Fibroblast of lung (primary cell): ENCODE data around the gene TMEM131L. TPM values are rescaled to one million over a fixed set of nuclear protein-coding genes. Genes with fewer than 3 reads are reported as not detected.

ENCODE experiments used
- DNase-seq, 2 donors: peaks; one replicate each; pipeline versions ENCODE4 v3.0.0 to v3.0.0-alpha.2; 2010; ENCODE audit warnings: low read depth in 2 of 2
- H2AFZ ChIP-seq: 2 replicates; pipeline ENCODE4 v1.5.1; 2012; ENCODE audit warnings: low read length, control low read depth, inconsistent platforms
- H3K27ac ChIP-seq: 2 replicates; pipeline ENCODE4 v1.5.1; 2011; ENCODE audit warnings: low read length, control low read depth; ENCODE audit not compliant: insufficient read depth
- H3K27me3 ChIP-seq: 2 replicates; pipeline ENCODE4 v1.5.1; 2011; ENCODE audit warnings: mild to moderate bottlenecking, low read length; ENCODE audit not compliant: control insufficient read depth, insufficient read depth
- H3K36me3 ChIP-seq: 2 replicates; pipeline ENCODE4 v1.5.1; 2011; ENCODE audit warnings: low read length; ENCODE audit not compliant: control insufficient read depth, insufficient read depth
- H3K4me1 ChIP-seq: 2 replicates; pipeline ENCODE4 v1.5.1; 2011; ENCODE audit warnings: low read length; ENCODE audit not compliant: control insufficient read depth, insufficient read depth; ENCODE audit errors: extremely low read depth
- H3K4me2 ChIP-seq: 2 replicates; pipeline ENCODE4 v1.5.1; 2011; ENCODE audit warnings: low read length, control low read depth; ENCODE audit not compliant: insufficient read depth; ENCODE audit errors: extremely low read depth
- H3K4me3 ChIP-seq, 4 experiments: fragments of 200-600 bp in 1 of 4; sonication (generic) in 1 of 4; replicated peaks in 1 of 4; 2 replicates each; pipeline ENCODE4 v1.5.1; 2011 to 2016; ENCODE audit warnings: low read length in 4 of 4, low read depth in 3 of 4, mild to moderate bottlenecking in 3 of 4, control low read depth in 2 of 4, inconsistent platforms in 1 of 4, mixed read lengths in 1 of 4; ENCODE audit not compliant: insufficient read depth in 1 of 4; ENCODE audit errors: control extremely low read depth in 1 of 4
- H3K79me2 ChIP-seq: 2 replicates; pipeline ENCODE4 v1.5.1; 2012; ENCODE audit warnings: mild to moderate bottlenecking, low read length, inconsistent platforms; ENCODE audit not compliant: control insufficient read depth, insufficient read depth
- H3K9ac ChIP-seq: 2 replicates; pipeline ENCODE4 v1.5.1; 2011; ENCODE audit warnings: mild to moderate bottlenecking, low read length, control low read depth; ENCODE audit not compliant: insufficient read depth
- H3K9me3 ChIP-seq: 2 replicates; pipeline ENCODE4 v1.5.1; 2012; ENCODE audit warnings: low read depth, low read length; ENCODE audit not compliant: control insufficient read depth, insufficient read depth
- H4K20me1 ChIP-seq: 2 replicates; pipeline ENCODE4 v1.5.1; 2011; ENCODE audit warnings: low read length; ENCODE audit not compliant: control insufficient read depth, insufficient read depth; ENCODE audit errors: extremely low read depth
- EZH2 ChIP-seq: IDR thresholded peaks from 2 replicates; pipeline ENCODE4 v1.5.1; 2012; ENCODE audit warnings: low read length, control low read depth, mild to moderate bottlenecking; ENCODE audit errors: missing control alignments
- polyA plus RNA-seq, 2 donors: library from polyadenylated mRNA; depleted of rRNA in 1 of 2; stranded (reverse) in 1 of 2; unstranded in 1 of 2; fragments of >200 nt; gene quantifications; 2 replicates each; pipeline ENCODE4 v1.2.1, GENCODE V29; 2011 to 2012; ENCODE audit warnings: missing spikeins in 1 of 2
- total RNA-seq: library from RNA; depleted of rRNA; stranded (reverse); fragments of >200 nt; gene quantifications from 2 replicates; pipeline ENCODE4 v1.2.1, GENCODE V29; 2014
- TF ChIP-seq, protein P1 (sequence below), 2 donors: IDR thresholded peaks in 1 of 2; conservative IDR thresholded peaks in 1 of 2; 1 replicate in 1 of 2; 2 replicates in 1 of 2; pipeline ENCODE4 v1.5.1; 2011 to 2012; ENCODE audit warnings: low read length in 2 of 2, control low read depth in 1 of 2, inconsistent platforms in 1 of 2, low read depth in 1 of 2, mild to moderate bottlenecking in 1 of 2

TMEM131L gene
- total and polyA plus RNA-seq, 2 donors (not counting 1 experiment from before 2014, with no cell fraction given) = 7.7 to 15.0 TPM

- Histone ChIP-seq H3K4me2 (no peak overlapping the region), H3K4me1 (no peaks in the 10 kb centered on the region), H3K36me3 (no peaks in the 10 kb centered on the region), H3K27me3 (no peaks in the 10 kb centered on the region), H3K9ac (no peak overlapping the region), H2AFZ (no peak overlapping the region), H3K4me3 (no peak overlapping the region), H4K20me1 (no peaks in the 10 kb centered on the region), H3K79me2 (no peaks in the 10 kb centered on the region), H3K27ac (no peak overlapping the region), H3K9me3 (no peaks in the 10 kb centered on the region)
- no peak for DNase-seq
- no peak for TF ChIP-seq EZH2
- TF ChIP-seq, protein P1, sequence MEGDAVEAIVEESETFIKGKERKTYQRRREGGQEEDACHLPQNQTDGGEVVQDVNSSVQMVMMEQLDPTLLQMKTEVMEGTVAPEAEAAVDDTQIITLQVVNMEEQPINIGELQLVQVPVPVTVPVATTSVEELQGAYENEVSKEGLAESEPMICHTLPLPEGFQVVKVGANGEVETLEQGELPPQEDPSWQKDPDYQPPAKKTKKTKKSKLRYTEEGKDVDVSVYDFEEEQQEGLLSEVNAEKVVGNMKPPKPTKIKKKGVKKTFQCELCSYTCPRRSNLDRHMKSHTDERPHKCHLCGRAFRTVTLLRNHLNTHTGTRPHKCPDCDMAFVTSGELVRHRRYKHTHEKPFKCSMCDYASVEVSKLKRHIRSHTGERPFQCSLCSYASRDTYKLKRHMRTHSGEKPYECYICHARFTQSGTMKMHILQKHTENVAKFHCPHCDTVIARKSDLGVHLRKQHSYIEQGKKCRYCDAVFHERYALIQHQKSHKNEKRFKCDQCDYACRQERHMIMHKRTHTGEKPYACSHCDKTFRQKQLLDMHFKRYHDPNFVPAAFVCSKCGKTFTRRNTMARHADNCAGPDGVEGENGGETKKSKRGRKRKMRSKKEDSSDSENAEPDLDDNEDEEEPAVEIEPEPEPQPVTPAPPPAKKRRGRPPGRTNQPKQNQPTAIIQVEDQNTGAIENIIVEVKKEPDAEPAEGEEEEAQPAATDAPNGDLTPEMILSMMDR (conservative IDR thresholded peaks at IDR 0.05 in 1 of 2, IDR thresholded peaks at IDR 0.05 in 1 of 2; ENCODE audit: low read depth in 1 of 2, low read length in 2 of 2) = no peak
These were observed 56.0 kb downstream of the TMEM131L start for GRCh38 chr4:153521999-153522801.

DNA sequence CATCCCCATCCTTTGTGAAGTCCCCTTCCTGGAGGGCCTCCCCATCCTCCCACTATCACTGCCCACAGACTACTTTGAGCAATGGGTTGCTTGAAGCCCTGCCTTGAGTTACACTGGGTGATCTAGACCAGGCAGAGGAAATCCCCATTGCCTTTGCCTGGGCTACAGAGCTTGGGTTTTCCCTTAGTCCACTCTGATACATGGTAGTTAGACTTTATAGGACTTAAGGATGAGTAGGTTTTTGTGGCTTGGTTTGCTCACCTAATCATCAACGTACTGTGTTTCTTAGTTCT, 56.6 kb downstream of the TMEM131L start:
- no peak overlapping the region for H3K4me3 ChIP-seq
- no peak overlapping the region for H3K27ac ChIP-seq
- H3K36me3 ChIP-seq = no peaks in the 10 kb centered on the region
- no peak for DNase-seq
- H3K79me2 ChIP-seq = no peaks in the 10 kb centered on the region
- TF ChIP-seq EZH2 = no peak
- TF ChIP-seq, protein P1 (conservative IDR thresholded peaks at IDR 0.05 in 1 of 2, IDR thresholded peaks at IDR 0.05 in 1 of 2; ENCODE audit: low read depth in 1 of 2, low read length in 2 of 2) = no peak
- no peaks in the 10 kb centered on the region for H3K9me3 ChIP-seq
- H4K20me1 ChIP-seq = no peaks in the 10 kb centered on the region
- H2AFZ ChIP-seq = no peak overlapping the region
- H3K4me2 ChIP-seq = no peak overlapping the region
- no peak overlapping the region for H3K9ac ChIP-seq
- H3K27me3 ChIP-seq = no peaks in the 10 kb centered on the region
- H3K4me1 ChIP-seq = no peaks in the 10 kb centered on the region

DNA sequence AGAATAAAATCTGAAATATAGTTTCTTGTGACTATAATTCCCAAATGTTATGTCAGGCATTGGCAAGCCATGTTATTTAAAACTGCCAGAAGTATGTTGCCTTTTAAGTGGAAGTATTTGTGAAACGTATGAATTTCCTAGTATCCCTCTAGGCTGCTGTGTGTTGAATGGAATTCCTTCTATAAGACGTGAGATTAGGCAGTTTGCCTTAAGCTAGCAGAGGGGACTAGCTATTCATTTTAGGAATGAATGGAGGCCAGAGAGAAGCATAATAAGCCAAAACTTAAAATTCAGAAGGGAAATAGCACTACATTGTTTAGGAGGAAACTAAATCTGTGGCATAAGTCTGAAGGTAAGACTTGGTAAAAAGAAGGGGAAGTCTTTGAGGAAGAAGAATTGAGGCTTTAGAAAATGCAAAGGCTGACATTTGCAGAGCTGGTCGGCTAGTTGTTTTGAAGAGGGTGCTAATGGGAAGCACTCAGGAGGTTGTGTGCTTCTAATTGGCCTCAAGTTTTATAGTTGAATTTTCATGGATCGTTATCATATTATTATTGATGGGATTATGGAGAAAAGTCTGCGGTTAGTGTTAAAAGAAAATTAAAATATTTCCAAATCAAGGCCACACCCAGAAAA, 57.1 kb downstream of the TMEM131L start:
- H3K36me3 ChIP-seq = no peaks in the 10 kb centered on the region
- H4K20me1 ChIP-seq = no peaks in the 10 kb centered on the region
- no peaks in the 10 kb centered on the region for H3K27me3 ChIP-seq
- H3K4me2 ChIP-seq = no peak overlapping the region
- H3K27ac ChIP-seq = no peak overlapping the region
- no peaks in the 10 kb centered on the region for H3K79me2 ChIP-seq
- peak in 1 of 2 donors; percentile 36 for DNase-seq
- TF ChIP-seq, protein P1 (conservative IDR thresholded peaks at IDR 0.05 in 1 of 2, IDR thresholded peaks at IDR 0.05 in 1 of 2; ENCODE audit: low read depth in 1 of 2, low read length in 2 of 2) = no peak
- no peak for TF ChIP-seq EZH2
- no peaks in the 10 kb centered on the region for H3K9me3 ChIP-seq
- no peak overlapping the region for H3K4me3 ChIP-seq
- no peaks in the 10 kb centered on the region for H3K4me1 ChIP-seq
- H2AFZ ChIP-seq = no peak overlapping the region
- H3K9ac ChIP-seq = no peak overlapping the region
